Right lobe of liver (tissue), 6 donors: ENCODE data around the gene MACF1. TPM values are rescaled to one million over a fixed set of nuclear protein-coding genes. Genes with fewer than 3 reads are reported as not detected.

Experiments
- ATAC-seq, 4 donors: fragments of 200-7000 bp; cut with Tn5 transposase; one replicate each; pipeline ENCODE4 v1.9.1; 2020; ENCODE audit warnings: mild to moderate bottlenecking in 4 of 4, moderate library complexity in 4 of 4
- DNase-seq, 3 donors: peaks; one replicate each; pipeline ENCODE4 v3.0.0-alpha.2; 2020
- H3K27ac ChIP-seq, 3 donors: fragments of 200-600 bp; one replicate each; pipeline ENCODE4 v1.8.0; 2022
- H3K27me3 ChIP-seq, 2 donors: fragments of 200-600 bp; one replicate each; pipeline ENCODE4 v1.8.0; 2022
- H3K36me3 ChIP-seq, 4 donors: fragments of 200-600 bp; sonication (generic) in 1 of 4; one replicate each; pipeline versions ENCODE4 v1.5.1 to v1.8.0; 2017 to 2022; ENCODE audit warnings: control low read depth in 1 of 4
- H3K4me1 ChIP-seq, 4 donors: fragments of 200-600 bp; sonication (generic) in 1 of 4; one replicate each; pipeline versions ENCODE4 v1.5.1 to v1.8.0; 2017 to 2022; ENCODE audit warnings: control low read depth in 1 of 4
- H3K4me3 ChIP-seq, 3 donors: fragments of 200-600 bp; one replicate each; pipeline ENCODE4 v1.8.0; 2022
- H3K9me3 ChIP-seq, 4 donors: fragments of 200-600 bp; sonication (generic) in 1 of 4; one replicate each; pipeline versions ENCODE4 v1.5.1 to v1.8.0; 2017 to 2022; ENCODE audit warnings: control low read depth in 1 of 4
- CTCF ChIP-seq, 4 donors: fragments of 200-600 bp in 3 of 4; fragments of 450-650 bp in 1 of 4; IDR thresholded peaks; one replicate each; pipeline versions ENCODE4 v1.5.1 to v1.8.0; 2016 to 2022; ENCODE audit warnings: antibody characterized with exemption in 4 of 4, mild to moderate bottlenecking in 2 of 4
- POLR2A ChIP-seq: fragments of 450-650 bp; IDR thresholded peaks from one replicate; pipeline ENCODE4 v1.6.1; 2017; ENCODE audit warnings: antibody characterized with exemption, mild to moderate bottlenecking
- WGBS: methylation state at CpG from one replicate; pipeline ENCODE4 v1.1.6; 2018; ENCODE audit warnings: low coverage, low lambda C conversion rate; ENCODE audit not compliant: insufficient coverage; ENCODE audit errors: missing lambda C conversion rate; 5-methylcytosine and 5-hydroxymethylcytosine counted together
- intact Hi-C, 2 donors: fragments of 100-400 bp; cut with DNase I; formaldehyde crosslinking; loops; one replicate each; pipeline versions ENCODE4 v1.11.2 to v1.14.1; 2022
- total RNA-seq, 6 experiments: library from RNA; depleted of rRNA in 2 of 6; stranded (reverse); fragments of >200 nt in 2 of 6; fragmentation: NEBNext Ultra II Directional in 3 of 6; extraction: Animal tissue kit (Norgen Biotek cat#: 25700) in 3 of 6; gene quantifications; one replicate each; pipeline versions ENCODE4 v1.1.0 to v1.2.4, GENCODE V29; 2016 to 2023
- donor health status: DM: no; HTN: yes; CAD: no.
- donor health status: DM: no; HTN: no; CAD: no.
- donor health status: DM: no; HTN: no; CAD: no.
- donor health status: DM: no; HTN: yes; CAD: no.
- donor health status: DM: no; HTN: yes; CAD: no.

MACF1 gene
- total RNA-seq, 6 experiments from 2014 or later = 78.4 to 141 (median 100) TPM

DNA sequence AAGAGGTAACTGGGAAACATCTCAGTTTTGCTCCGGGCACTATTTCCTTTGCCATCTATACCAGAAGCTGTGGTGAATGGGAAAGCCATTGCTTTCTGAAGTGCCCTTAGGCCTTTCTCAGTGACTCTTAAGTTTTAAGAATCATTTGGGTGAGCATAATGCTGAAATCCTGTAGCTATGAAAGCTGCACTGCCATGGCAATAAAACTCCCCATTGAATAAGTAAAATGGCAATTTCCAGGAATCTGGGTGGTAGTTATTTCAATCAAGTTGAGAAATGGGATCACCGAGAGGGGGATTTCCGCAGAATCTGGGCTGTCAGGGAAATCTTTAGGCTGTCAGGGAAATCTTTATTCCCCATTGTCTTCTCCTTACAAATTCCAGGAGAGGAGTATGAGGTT lies 26.8 kb upstream of the MACF1 start:
- WGBS = 70% methylated on average over 3 of the region's 3 CpGs
- no peak for TF ChIP-seq CTCF (IDR thresholded peaks at IDR 0.05)
- no peak for TF ChIP-seq POLR2A
- DNase-seq (no peak), ATAC-seq (peak in 1 of 4 donors; percentile 3)
- no peaks in the 10 kb centered on the region for H3K36me3 ChIP-seq
- H3K27ac ChIP-seq = peak overlapping the region; percentile 45 to 91 (median 69)
- no peaks in the 10 kb centered on the region for H3K9me3 ChIP-seq
- H3K4me1 ChIP-seq = peaks cover 5 to 77% (median 35%) of the 10 kb centered on the region in 4 donors
- no peak overlapping the region for H3K4me3 ChIP-seq
- H3K27me3 ChIP-seq = no peaks in the 10 kb centered on the region
- intact Hi-C loops = no loop called here

GRCh38 chr1:39178541-39179431 lies 25.7 kb upstream of the MACF1 start:
- ATAC-seq (peak; percentile 62 to 71 (median 68)), DNase-seq (peak in 1 of 3 donors; percentile 30)
- Histone ChIP-seq H3K27ac (peak overlapping the region; percentile 45 to 91 (median 69)), H3K4me3 (peak overlapping the region in 1 of 3 donors; percentile 11), H3K27me3 (no peaks in the 10 kb centered on the region), H3K4me1 (peaks cover 5 to 76% (median 36%) of the 10 kb centered on the region in 4 donors), H3K36me3 (no peaks in the 10 kb centered on the region), H3K9me3 (no peaks in the 10 kb centered on the region)
- intact Hi-C loops = no loop called here
- 17% methylated on average over 6 of the region's 6 CpGs for WGBS
- TF ChIP-seq CTCF (IDR thresholded peaks at IDR 0.05) = no peak
- no peak for TF ChIP-seq POLR2A

DNA sequence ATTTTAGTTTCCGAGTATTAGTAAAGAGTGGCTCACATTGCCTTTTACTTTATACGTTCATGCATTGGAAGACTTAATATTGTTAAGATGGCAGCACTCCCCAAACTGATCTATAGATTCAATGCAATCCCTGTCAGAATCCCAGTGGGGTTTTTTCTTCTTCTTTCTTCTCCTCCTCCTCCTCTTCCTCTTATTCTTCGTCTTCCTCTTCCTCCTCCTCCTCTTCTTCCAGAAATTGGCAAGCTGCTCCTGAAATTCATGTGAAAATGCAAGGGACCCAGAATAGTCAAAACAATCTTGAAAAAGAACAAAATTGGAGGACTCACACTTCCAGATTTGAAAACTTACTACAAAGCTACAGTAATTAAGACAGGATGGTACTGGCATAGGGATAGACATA lies 23.2 kb upstream of the MACF1 start:
- Histone ChIP-seq H3K27ac (no peak overlapping the region), H3K27me3 (no peaks in the 10 kb centered on the region), H3K4me1 (peaks cover 5 to 57% (median 33%) of the 10 kb centered on the region in 4 donors), H3K36me3 (no peaks in the 10 kb centered on the region), H3K4me3 (no peak overlapping the region), H3K9me3 (no peaks in the 10 kb centered on the region)
- ATAC-seq (no peak), DNase-seq (no peak)
- WGBS = 42% methylated on average over 3 of the region's 3 CpGs
- TF ChIP-seq POLR2A (no peak), CTCF (IDR thresholded peaks at IDR 0.05) (no peak)
- intact Hi-C loops = no loop called here

GRCh38 chr1:39182804-39183203 lies 21.7 kb upstream of the MACF1 start:
- Histone ChIP-seq H3K9me3 (no peaks in the 10 kb centered on the region), H3K4me3 (no peak overlapping the region), H3K4me1 (peaks cover 0 to 44% (median 26%) of the 10 kb centered on the region in 4 donors), H3K27me3 (no peaks in the 10 kb centered on the region), H3K36me3 (no peaks in the 10 kb centered on the region), H3K27ac (peak overlapping the region in 2 of 3 donors; percentile 11 to 73)
- no peak for ATAC-seq
- TF ChIP-seq CTCF (IDR thresholded peaks at IDR 0.05) (no peak), POLR2A (no peak)
- DNase-seq = no peak
- intact Hi-C loops = no loop called here
- 93% methylated on average over 2 of the region's 2 CpGs for WGBS
